ENCODE measurements around the gene GRIK4.
"Not testable (repeated sequence)": the region's sequence is repeated elsewhere in the genome, so short reads cannot be mapped to it uniquely, and the experiment has no call there.

The GRIK4 gene, protein sequence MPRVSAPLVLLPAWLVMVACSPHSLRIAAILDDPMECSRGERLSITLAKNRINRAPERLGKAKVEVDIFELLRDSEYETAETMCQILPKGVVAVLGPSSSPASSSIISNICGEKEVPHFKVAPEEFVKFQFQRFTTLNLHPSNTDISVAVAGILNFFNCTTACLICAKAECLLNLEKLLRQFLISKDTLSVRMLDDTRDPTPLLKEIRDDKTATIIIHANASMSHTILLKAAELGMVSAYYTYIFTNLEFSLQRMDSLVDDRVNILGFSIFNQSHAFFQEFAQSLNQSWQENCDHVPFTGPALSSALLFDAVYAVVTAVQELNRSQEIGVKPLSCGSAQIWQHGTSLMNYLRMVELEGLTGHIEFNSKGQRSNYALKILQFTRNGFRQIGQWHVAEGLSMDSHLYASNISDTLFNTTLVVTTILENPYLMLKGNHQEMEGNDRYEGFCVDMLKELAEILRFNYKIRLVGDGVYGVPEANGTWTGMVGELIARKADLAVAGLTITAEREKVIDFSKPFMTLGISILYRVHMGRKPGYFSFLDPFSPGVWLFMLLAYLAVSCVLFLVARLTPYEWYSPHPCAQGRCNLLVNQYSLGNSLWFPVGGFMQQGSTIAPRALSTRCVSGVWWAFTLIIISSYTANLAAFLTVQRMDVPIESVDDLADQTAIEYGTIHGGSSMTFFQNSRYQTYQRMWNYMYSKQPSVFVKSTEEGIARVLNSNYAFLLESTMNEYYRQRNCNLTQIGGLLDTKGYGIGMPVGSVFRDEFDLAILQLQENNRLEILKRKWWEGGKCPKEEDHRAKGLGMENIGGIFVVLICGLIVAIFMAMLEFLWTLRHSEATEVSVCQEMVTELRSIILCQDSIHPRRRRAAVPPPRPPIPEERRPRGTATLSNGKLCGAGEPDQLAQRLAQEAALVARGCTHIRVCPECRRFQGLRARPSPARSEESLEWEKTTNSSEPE

DNA sequence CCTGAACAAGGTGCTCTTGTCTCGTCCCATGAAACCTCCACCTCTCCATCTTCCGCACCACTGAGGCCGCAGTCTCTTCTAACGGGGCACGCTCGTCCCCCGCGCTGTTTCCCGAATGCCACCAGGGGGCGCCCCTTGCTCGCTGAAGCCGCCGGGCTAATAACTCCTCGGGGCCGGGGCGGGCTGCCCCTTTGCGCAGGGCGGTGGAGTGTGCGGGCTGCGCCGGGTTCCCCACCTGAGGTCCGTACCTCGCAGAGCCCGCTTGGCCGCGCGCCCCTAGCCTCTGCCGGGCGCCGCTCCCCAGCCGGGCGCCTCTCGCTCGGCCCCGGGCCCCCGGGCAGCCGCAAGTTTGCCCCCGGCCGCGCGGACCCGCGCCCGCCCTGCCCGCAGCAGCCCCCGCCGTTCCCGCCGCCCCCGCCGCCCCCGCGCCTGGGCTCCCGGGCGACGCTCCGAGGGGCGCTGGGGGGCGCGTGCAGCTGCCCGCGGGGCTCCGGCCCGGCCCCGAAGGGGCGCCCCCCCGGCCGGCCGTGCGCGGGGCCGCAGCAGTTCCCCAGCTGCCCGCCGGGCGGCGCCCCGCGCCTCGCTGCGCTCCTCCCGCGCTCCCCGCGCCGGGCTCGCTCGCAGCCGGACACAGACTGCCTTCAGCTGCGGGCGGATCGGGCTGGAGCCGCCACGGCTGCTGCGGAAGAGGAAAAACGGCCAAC is at the start of gene GRIK4:
GRIK4 (plus strand) TSS at position 633 of the 704 bp plus-strand sequence. CDS start 148,571 bp downstream, outside the sequence.
- DNase-seq (ENCODE audit: low spot score) = peak; percentile 72

- DNase-seq (ENCODE audit: low spot score) = no peak
Observed at GRCh38 chr11:120462825-120463224, 48.7 kb upstream of the GRIK4 start.

DNA sequence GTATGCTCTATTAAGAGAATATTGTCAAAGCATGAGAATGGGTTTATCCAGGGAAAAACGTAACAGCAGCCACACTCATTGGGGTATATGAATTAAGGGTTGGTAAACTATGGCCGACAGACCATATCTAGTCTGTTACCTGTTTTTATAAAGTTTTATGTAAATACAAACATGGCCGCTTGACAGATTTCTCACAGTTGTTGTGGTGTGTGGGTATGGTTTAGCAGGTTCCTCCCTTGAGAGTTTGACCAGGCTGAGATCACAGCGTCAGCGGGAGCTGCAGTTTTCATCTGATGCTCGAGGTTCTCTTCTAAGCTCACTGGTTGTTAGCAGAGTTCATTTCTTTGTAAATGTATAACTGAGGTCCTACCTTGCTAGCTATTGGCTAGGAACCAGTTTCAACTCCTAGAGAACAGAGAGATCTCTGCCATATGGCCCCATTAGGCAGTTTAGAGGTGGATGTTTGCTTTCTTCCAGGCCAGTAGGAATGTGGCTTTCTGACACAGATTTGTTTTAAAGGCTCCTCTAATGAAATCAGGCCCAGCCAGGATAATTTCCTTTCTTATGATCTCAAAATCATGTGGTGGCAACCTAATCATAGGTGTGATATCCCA is 45.5 kb upstream of the GRIK4 start:
- DNase-seq (ENCODE audit: low spot score) = no peak

- no peak for DNase-seq (ENCODE audit: low spot score)
Observed at GRCh38 chr11:120467627-120468026, 43.9 kb upstream of the GRIK4 start.

- no peak for DNase-seq (ENCODE audit: low spot score)
Observed at GRCh38 chr11:120471131-120471530, 40.4 kb upstream of the GRIK4 start.

DNA sequence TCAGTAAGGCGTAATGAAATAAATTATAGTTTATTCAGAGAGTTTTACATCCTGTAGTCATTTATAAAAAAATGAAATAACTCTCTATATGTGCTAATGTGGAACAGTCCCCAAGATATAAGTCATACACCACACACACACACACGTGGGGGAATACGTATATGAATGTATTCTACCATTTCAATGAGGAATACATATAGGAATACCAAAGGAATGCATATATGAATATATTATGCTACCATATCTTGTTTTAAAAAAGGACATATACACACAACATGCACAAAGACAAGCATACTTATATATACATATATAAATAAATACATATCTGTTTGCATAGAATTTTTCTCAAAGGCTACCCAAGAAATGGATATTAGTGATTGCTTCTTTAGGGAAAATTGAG is 39.6 kb upstream of the GRIK4 start:
- DNase-seq (ENCODE audit: low spot score) = no peak

- DNase-seq (ENCODE audit: low spot score) = no peak
Observed at GRCh38 chr11:120473503-120473902, 38.0 kb upstream of the GRIK4 start.

DNA sequence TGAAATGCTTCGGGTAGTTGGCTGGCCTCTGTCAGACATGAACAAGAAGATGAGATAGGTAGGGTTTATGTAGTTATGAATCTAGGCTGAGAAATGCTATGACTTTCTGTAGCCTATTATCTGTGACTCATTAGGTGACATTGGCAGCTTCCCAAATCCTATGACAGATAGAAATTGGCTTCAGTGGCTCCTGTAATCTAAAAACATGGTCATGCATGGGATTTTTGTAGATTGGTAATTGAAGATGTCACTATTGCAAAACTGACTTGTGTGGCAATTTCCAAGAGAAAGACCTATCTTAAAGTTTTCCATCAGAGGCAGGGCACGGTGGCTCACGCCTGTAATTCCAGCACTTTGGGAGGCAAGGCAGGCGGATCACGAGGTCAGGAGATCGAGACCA is 29.4 kb upstream of the GRIK4 start:
- DNase-seq (ENCODE audit: low spot score) = no peak

DNA sequence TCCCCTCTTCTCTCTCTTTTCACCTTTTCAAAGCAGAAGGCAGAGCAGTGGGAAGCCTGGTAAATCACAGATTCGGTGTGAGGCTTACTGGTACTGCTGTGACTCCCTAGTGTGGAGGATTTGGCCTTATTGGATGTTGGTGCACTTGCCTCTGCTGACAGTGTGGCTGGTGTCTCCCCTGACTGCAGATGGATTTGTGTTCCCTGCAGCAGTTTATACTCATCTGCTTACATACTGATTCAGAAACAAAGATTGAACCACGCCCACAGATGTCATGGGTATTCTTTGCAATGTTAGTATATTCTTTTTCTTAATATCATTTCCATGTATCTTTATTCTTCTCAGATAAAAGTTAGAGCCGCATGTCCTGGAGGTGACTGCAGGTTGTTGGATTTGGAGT is 26.8 kb upstream of the GRIK4 start:
- no peak for DNase-seq (ENCODE audit: low spot score)

DNA sequence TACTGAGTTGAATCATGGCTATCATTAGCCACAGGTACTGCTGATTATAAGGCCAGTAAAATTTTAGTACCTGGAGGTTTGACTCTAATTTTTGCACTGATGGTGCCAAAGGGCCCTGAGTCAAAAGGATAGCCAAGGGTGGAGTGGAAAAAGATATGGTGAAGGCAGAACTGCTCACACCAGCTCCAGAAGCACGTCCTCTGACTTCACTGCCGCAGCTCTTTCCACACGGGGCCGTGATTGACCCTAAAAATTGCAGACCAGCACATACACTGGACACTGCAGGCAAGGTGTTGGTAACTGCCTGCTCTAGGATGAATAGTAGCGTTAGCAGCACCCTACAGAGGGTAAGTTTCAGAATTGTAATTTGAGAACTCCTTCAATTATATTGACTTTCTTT is 25.4 kb upstream of the GRIK4 start:
- no peak for DNase-seq (ENCODE audit: low spot score)

DNA sequence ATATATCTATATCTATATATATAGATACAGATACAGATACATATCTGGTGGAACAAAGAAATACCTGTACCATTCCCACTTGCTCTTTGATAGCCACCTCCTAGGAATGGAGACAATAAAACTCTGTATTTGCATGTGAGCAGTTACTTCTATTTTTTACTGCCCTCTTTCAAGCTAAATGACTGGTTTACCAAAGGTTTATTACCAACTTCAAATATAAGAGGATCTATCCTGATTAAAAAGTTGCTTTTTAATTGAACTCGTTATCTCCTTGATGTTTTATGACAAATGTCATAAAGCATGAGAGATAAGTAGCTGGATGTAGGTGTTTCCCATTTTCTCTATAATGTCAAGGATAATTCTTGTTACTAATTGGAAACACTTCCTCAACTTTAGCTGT is 21.7 kb upstream of the GRIK4 start:
- DNase-seq (ENCODE audit: low spot score) = no peak

- DNase-seq (ENCODE audit: low spot score) = no peak
Observed at GRCh38 chr11:120492486-120492885, 19.1 kb upstream of the GRIK4 start.

GRCh38 chr11:120494595-120494994 is 17.0 kb upstream of the GRIK4 start:
- DNase-seq (ENCODE audit: low spot score) = no peak

- no peak for DNase-seq (ENCODE audit: low spot score)
Observed at GRCh38 chr11:120499088-120499487, 12.5 kb upstream of the GRIK4 start.

DNA sequence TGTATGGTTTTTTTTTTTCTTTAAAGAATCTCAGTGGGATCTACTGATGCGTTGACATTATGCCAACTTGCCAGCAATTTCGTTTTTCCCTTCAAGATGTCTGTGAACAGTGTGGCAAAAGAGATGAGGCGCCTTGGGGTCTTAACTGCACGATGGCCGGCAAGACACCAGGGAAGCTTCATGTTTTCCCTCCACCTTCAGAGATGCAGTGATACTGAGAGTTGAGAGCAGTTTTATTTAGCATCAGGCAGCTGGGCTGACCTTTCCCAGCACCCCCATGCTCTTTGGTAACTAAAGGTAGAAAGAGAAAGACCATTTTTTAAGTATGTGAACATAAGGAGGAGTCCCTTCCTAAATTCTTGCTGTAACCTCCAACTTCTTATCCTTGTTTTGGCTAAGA is 11.7 kb upstream of the GRIK4 start:
- DNase-seq (ENCODE audit: low spot score) = no peak

DNA sequence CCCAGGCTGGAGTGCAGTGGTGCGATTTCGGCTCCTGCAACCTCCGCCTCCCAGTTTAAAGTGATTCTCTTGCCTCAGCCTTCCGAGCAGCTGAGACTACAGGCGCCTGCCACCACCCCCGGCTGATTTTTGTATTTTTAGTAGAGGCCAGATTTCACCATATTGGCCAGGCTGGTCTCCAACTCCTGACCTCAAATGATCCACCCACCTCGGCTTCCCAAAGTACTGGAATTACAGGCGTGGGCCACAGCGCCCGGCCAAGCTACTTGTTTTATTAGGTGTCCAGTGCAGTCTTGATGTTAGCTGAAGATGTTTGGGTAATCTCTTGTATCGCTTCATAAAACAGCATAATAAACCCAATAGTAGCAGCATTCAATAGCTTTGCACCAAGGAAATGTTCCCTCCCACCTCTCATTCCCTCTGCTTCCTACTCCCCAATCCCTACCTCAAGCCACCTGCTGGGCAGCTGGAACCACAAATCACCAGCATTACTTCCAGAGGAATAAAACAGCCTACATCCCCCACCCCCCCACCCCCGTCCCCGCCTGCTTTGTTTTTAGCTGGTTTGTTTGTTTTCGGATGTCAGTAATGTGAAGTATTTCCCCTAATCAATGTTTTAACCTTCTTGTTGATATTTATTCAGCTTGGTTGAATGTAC is 11.0 kb upstream of the GRIK4 start:
- DNase-seq (ENCODE audit: low spot score) = no peak

DNA sequence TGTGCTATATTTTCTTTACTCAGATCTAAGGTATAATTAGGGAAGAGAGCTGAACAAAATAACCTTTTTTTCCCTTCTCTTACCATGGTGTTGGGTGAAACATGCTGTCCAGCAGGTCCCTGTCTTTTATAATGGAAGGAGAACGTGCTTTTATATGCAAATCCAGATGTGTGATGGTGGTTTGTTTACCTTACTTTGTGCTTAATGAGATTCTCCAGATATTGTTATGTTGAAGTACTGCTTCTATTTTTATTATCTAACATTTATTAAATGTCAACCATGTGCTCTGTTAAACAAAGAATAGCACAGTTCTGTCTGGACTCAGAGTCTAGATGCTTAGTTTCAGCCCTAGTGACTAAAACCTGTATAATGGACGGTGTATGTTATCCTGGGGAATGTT is 10.1 kb upstream of the GRIK4 start:
- no peak for DNase-seq (ENCODE audit: low spot score)

GRCh38 chr11:120501976-120502755 is 9.4 kb upstream of the GRIK4 start:
- DNase-seq (ENCODE audit: low spot score) = no peak

- not testable (repeated sequence) for DNase-seq (ENCODE audit: low spot score)
Observed at GRCh38 chr11:120503529-120503928, 8.0 kb upstream of the GRIK4 start.

DNA sequence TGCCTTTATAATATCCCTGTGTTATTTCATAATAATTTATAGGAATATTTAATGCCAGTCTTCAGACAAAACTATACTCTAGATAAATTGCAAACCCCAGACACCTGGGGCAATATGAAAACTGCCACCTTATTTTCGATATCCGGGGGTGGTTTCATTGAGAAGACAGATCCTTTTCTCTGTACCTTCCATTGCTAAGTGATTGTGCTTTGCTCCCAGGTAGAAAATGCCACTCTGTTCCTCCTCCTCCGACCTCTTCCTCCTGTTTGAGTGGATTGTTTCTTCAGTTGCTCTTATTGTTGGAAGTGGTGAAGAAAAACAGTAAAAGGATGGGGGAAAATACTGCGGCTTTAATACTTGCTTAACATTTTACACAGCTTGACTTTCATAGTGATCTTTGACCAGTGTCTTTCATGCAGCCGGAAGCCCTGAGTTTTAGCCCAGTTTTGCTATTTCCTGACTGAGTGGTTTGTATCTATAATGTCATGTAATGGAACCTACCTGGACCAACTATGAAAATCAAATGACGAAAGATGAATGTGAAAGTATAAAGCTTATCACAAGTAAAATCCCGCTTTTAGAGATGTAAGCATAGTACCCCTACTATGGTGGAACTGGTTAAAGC is 5.6 kb upstream of the GRIK4 start:
- DNase-seq (ENCODE audit: low spot score) = no peak
